Measurements from ENCODE around the gene HEATR5B.

DNA sequence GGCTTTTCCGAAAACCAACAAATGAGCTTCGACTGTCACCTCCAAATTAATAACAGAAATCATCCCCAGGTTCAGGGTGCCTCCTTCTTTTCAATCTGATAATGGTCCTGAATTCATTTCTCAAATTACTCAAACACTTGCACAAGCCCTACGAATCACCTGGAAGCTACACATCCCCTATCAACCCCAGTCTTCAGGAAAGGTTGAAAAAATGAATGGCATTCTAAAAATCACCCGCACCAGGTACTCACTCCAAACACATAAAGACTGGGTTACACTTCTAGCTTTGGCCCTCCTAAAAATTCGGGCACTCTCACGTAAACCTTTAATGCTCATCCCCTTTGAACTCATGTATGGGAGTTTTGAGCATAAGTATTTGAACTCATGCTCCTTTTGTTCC is 48.7 kb upstream of the HEATR5B start:
- TF ChIP-seq, protein P1, sequence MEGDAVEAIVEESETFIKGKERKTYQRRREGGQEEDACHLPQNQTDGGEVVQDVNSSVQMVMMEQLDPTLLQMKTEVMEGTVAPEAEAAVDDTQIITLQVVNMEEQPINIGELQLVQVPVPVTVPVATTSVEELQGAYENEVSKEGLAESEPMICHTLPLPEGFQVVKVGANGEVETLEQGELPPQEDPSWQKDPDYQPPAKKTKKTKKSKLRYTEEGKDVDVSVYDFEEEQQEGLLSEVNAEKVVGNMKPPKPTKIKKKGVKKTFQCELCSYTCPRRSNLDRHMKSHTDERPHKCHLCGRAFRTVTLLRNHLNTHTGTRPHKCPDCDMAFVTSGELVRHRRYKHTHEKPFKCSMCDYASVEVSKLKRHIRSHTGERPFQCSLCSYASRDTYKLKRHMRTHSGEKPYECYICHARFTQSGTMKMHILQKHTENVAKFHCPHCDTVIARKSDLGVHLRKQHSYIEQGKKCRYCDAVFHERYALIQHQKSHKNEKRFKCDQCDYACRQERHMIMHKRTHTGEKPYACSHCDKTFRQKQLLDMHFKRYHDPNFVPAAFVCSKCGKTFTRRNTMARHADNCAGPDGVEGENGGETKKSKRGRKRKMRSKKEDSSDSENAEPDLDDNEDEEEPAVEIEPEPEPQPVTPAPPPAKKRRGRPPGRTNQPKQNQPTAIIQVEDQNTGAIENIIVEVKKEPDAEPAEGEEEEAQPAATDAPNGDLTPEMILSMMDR (IDR thresholded peaks at IDR 0.05): no peak
- TF ChIP-seq POLR2A (IDR thresholded peaks at IDR 0.05): no peak
